GM10266 (cell line): ENCODE data around the gene IMP4.

Source experiments
- DNase-seq: peaks from one replicate; pipeline ENCODE4 v3.0.0; 2012; ENCODE audit errors: extremely low spot score
- CTCF ChIP-seq: IDR thresholded peaks from 2 replicates; pipeline ENCODE4 v1.5.1; 2012; ENCODE audit warnings: mild to moderate bottlenecking, low read depth; ENCODE audit not compliant: control insufficient read depth, insufficient read depth; ENCODE audit errors: missing control alignments

Gene IMP4

GRCh38 chr2:130387071-130387400, 44.3 kb downstream of the IMP4 start:
- DNase-seq, result no peak
- no peak for TF ChIP-seq CTCF

- no peak for TF ChIP-seq CTCF
- DNase-seq, result no peak
Observed at GRCh38 chr2:130387804-130388203, 45.1 kb downstream of the IMP4 start.

GRCh38 chr2:130388221-130388907, 45.7 kb downstream of the IMP4 start:
- no peak for TF ChIP-seq CTCF
- no peak for DNase-seq

GRCh38 chr2:130389358-130389757, 46.7 kb downstream of the IMP4 start:
- DNase-seq, result no peak
- TF ChIP-seq CTCF, result no peak

GRCh38 chr2:130389783-130390182, 47.1 kb downstream of the IMP4 start:
- no peak for DNase-seq
- no peak for TF ChIP-seq CTCF

GRCh38 chr2:130390460-130391057, 47.9 kb downstream of the IMP4 start:
- no peak for TF ChIP-seq CTCF
- DNase-seq, result no peak

GRCh38 chr2:130391058-130391871, 48.6 kb downstream of the IMP4 start:
- no peak for TF ChIP-seq CTCF
- peak; percentile 73 for DNase-seq
